K562 (cell line): ENCODE data around the gene ETNK1.

ENCODE experiments used
- BRF2 ChIP-seq: IDR thresholded peaks from 3 replicates; pipeline ENCODE4 v1.6.1; 2011; ENCODE audit warnings: borderline replicate concordance, mild to moderate bottlenecking; ENCODE audit not compliant: insufficient read length, insufficient read depth
- CHAMP1 ChIP-seq: fragments of 450-650 bp; IDR thresholded peaks from 2 replicates; pipeline ENCODE4 v1.6.1; 2016; ENCODE audit warnings: mild to moderate bottlenecking
- CTCF ChIP-seq, 3 experiments: IDR thresholded peaks in 2 of 3; conservative IDR thresholded peaks in 1 of 3; 2 replicates each; pipeline ENCODE4 v1.5.1; 2011 to 2012; ENCODE audit warnings: low read length in 3 of 3, mild to moderate bottlenecking in 3 of 3, control low read depth in 2 of 3, improper control_type of control experiment in 1 of 3, inconsistent platforms in 1 of 3, low read depth in 1 of 3, mixed read lengths in 1 of 3, moderate library complexity in 1 of 3; ENCODE audit not compliant: insufficient read depth in 2 of 3
- JUNB ChIP-seq: fragments of 450-650 bp; formaldehyde crosslinking; conservative IDR thresholded peaks from 2 replicates; pipeline ENCODE4 v1.4.0; 2020; ENCODE audit warnings: mild to moderate bottlenecking
- POLR2AphosphoS5 ChIP-seq: IDR thresholded peaks from 2 replicates; pipeline ENCODE4 v1.6.1; 2011; ENCODE audit warnings: mild to moderate bottlenecking, low read depth, low read length, moderate library complexity; ENCODE audit not compliant: control insufficient read depth, insufficient read depth
- RAD21 ChIP-seq, 2 experiments: fragments of 250-450 bp in 1 of 2; fragments of 450-650 bp in 1 of 2; sonication (Bioruptor Pico) in 1 of 2; formaldehyde crosslinking in 1 of 2; IDR thresholded peaks in 1 of 2; conservative IDR thresholded peaks in 1 of 2; 2 replicates each; pipeline versions ENCODE4 v1.4.0 to v1.8.0; 2020 to 2022; ENCODE audit warnings: mild to moderate bottlenecking in 2 of 2, moderate library complexity in 1 of 2

GRCh38 chr12:22691319-22691718 is 66.3 kb downstream of the ETNK1 start:
- TF ChIP-seq RAD21 (CRISPR knock-in tag; conservative IDR thresholded peaks at IDR 0.05 in 1 of 2, IDR thresholded peaks at IDR 0.05 in 1 of 2) (no peak), BRF2 (no peak), CHAMP1 (no peak), POLR2AphosphoS5 (no peak), CTCF (IDR thresholded peaks at IDR 0.05 in 2 of 3, conservative IDR thresholded peaks at IDR 0.05 in 1 of 3; ENCODE audit: insufficient read depth in 2 of 3, low read depth in 1 of 3, low read length in 3 of 3) (no peak), JUNB (no peak)
